HEK293 (cell line): ENCODE data around the gene MVB12B.
A peak's percentile ranks its signal among the peaks of the same experiment; 100 is the strongest.

ENCODE experiments used
- CTCF ChIA-PET: fragments of 350-600 bp; formaldehyde crosslinking; extraction: SDS; loops from one replicate; lab custom pipeline; 2021; ENCODE audit warnings: antibody characterized with exemption; lab: Yijun Ruan, JAX
- POLR2A ChIA-PET: fragments of 300-600 bp; formaldehyde crosslinking; extraction: SDS; loops from one replicate; lab custom pipeline; 2020; ENCODE audit warnings: antibody characterized with exemption, inconsistent platforms; lab: Yijun Ruan, JAX
- H3K27ac ChIP-seq: fragments of 200-500 bp; sonication (Bioruptor generic); 2 replicates; pipeline ENCODE4 v1.5.1; 2014; ENCODE audit warnings: low read depth, low read length, control low read depth, inconsistent platforms; ENCODE audit errors: extremely low read depth
- H3K36me3 ChIP-seq, 2 experiments: fragments of 200-500 bp in 1 of 2; sonication (Bioruptor generic) in 1 of 2; 1 replicate in 1 of 2; 2 replicates in 1 of 2; pipeline ENCODE4 v1.5.1; 2014 to 2017; ENCODE audit warnings: inconsistent platforms in 2 of 2, low read length in 2 of 2; ENCODE audit not compliant: control insufficient read depth in 2 of 2, insufficient read depth in 1 of 2
- H3K4me1 ChIP-seq: fragments of 200-500 bp; sonication (Bioruptor generic); 2 replicates; pipeline ENCODE4 v1.5.1; 2014; ENCODE audit warnings: mild to moderate bottlenecking, low read length, inconsistent platforms; ENCODE audit not compliant: control insufficient read depth, insufficient read depth
- H3K4me3 ChIP-seq: 2 replicates; pipeline ENCODE4 v1.5.1; 2011; ENCODE audit warnings: low read depth, mild to moderate bottlenecking, control low read depth, low read length, moderate library complexity
- H3K9me3 ChIP-seq: fragments of 200-500 bp; sonication (Bioruptor generic); 2 replicates; pipeline ENCODE4 v1.5.1; 2014; ENCODE audit warnings: low read depth, low read length, inconsistent platforms; ENCODE audit not compliant: control insufficient read depth, insufficient read depth
- GLIS2 ChIP-seq: fragments of 450-650 bp; formaldehyde crosslinking; IDR thresholded peaks from 2 replicates; pipeline ENCODE4 v1.5.1; 2016; ENCODE audit warnings: missing biosample characterization, missing genetic modification characterization
- KLF16 ChIP-seq: fragments of 450-650 bp; formaldehyde crosslinking; IDR thresholded peaks from 2 replicates; pipeline ENCODE4 v1.5.1; 2017; ENCODE audit warnings: missing biosample characterization, missing genetic modification characterization
- KLF8 ChIP-seq: fragments of 450-650 bp; formaldehyde crosslinking; IDR thresholded peaks from 2 replicates; pipeline ENCODE4 v1.5.1; 2016; ENCODE audit warnings: missing biosample characterization, missing genetic modification characterization
- MYNN ChIP-seq: fragments of 450-650 bp; formaldehyde crosslinking; IDR thresholded peaks from 2 replicates; pipeline ENCODE4 v1.5.1; 2016; ENCODE audit warnings: missing biosample characterization, missing genetic modification characterization, borderline replicate concordance
- SCRT2 ChIP-seq: fragments of 450-650 bp; formaldehyde crosslinking; IDR thresholded peaks from 2 replicates; pipeline ENCODE4 v1.5.1; 2016; ENCODE audit warnings: missing biosample characterization, missing genetic modification characterization
- YY1 ChIP-seq: fragments of 450-650 bp; formaldehyde crosslinking; IDR thresholded peaks from 2 replicates; pipeline ENCODE4 v1.5.1; 2018; ENCODE audit warnings: missing biosample characterization, missing genetic modification characterization
- ZBTB21 ChIP-seq: fragments of 450-650 bp; formaldehyde crosslinking; IDR thresholded peaks from 2 replicates; pipeline ENCODE4 v1.5.1; 2017; ENCODE audit warnings: missing biosample characterization, missing genetic modification characterization
- ZFHX2 ChIP-seq: fragments of 450-650 bp; formaldehyde crosslinking; conservative IDR thresholded peaks from 2 replicates; pipeline ENCODE4 v1.5.1; 2016; ENCODE audit warnings: missing biosample characterization, missing genetic modification characterization
- ZNF175 ChIP-seq: fragments of 450-650 bp; formaldehyde crosslinking; IDR thresholded peaks from 2 replicates; pipeline ENCODE4 v1.5.1; 2016; ENCODE audit warnings: missing biosample characterization, missing genetic modification characterization
- ZNF211 ChIP-seq: fragments of 450-650 bp; formaldehyde crosslinking; IDR thresholded peaks from 2 replicates; pipeline ENCODE4 v1.5.1; 2016; ENCODE audit warnings: low read depth, missing biosample characterization, missing genetic modification characterization
- ZNF223 ChIP-seq: fragments of 450-650 bp; formaldehyde crosslinking; IDR thresholded peaks from 2 replicates; pipeline ENCODE4 v1.5.1; 2016; ENCODE audit warnings: missing biosample characterization, missing genetic modification characterization
- ZNF292 ChIP-seq: fragments of 450-650 bp; formaldehyde crosslinking; IDR thresholded peaks from 2 replicates; pipeline ENCODE4 v1.5.1; 2016; ENCODE audit warnings: low read depth, missing biosample characterization, missing genetic modification characterization, borderline replicate concordance
- ZNF324 ChIP-seq: fragments of 450-650 bp; formaldehyde crosslinking; IDR thresholded peaks from 2 replicates; pipeline ENCODE4 v1.5.1; 2016; ENCODE audit warnings: missing biosample characterization, missing genetic modification characterization
- ZNF341 ChIP-seq: fragments of 450-650 bp; formaldehyde crosslinking; IDR thresholded peaks from 2 replicates; pipeline ENCODE4; 2016; ENCODE audit warnings: low read depth, missing biosample characterization, missing genetic modification characterization
- ZNF785 ChIP-seq: fragments of 450-650 bp; formaldehyde crosslinking; IDR thresholded peaks from 2 replicates; pipeline ENCODE4 v1.5.1; 2016; ENCODE audit warnings: missing biosample characterization, missing genetic modification characterization
- TF ChIP-seq, protein P1 (sequence below): fragments of 450-650 bp; formaldehyde crosslinking; IDR thresholded peaks from 2 replicates; pipeline ENCODE4 v1.5.1; 2016; ENCODE audit warnings: missing biosample characterization, missing genetic modification characterization
- TF ChIP-seq, protein P2 (sequence below): fragments of 450-650 bp; formaldehyde crosslinking; IDR thresholded peaks from 2 replicates; pipeline ENCODE4 v1.5.1; 2016; ENCODE audit warnings: missing biosample characterization, missing genetic modification characterization
- TF ChIP-seq, protein P3 (sequence below): fragments of 450-650 bp; formaldehyde crosslinking; conservative IDR thresholded peaks from 2 replicates; pipeline ENCODE4 v1.5.1; 2016; ENCODE audit warnings: low read depth, missing biosample characterization, missing genetic modification characterization
- TF ChIP-seq, protein P4 (sequence below): fragments of 450-650 bp; formaldehyde crosslinking; IDR thresholded peaks from 2 replicates; pipeline ENCODE4; 2016; ENCODE audit warnings: missing biosample characterization, missing genetic modification characterization
- TF ChIP-seq, protein P5 (sequence below): fragments of 450-650 bp; formaldehyde crosslinking; IDR thresholded peaks from 2 replicates; pipeline ENCODE4 v1.5.1; 2016; ENCODE audit warnings: missing biosample characterization, missing genetic modification characterization

Gene MVB12B

DNA sequence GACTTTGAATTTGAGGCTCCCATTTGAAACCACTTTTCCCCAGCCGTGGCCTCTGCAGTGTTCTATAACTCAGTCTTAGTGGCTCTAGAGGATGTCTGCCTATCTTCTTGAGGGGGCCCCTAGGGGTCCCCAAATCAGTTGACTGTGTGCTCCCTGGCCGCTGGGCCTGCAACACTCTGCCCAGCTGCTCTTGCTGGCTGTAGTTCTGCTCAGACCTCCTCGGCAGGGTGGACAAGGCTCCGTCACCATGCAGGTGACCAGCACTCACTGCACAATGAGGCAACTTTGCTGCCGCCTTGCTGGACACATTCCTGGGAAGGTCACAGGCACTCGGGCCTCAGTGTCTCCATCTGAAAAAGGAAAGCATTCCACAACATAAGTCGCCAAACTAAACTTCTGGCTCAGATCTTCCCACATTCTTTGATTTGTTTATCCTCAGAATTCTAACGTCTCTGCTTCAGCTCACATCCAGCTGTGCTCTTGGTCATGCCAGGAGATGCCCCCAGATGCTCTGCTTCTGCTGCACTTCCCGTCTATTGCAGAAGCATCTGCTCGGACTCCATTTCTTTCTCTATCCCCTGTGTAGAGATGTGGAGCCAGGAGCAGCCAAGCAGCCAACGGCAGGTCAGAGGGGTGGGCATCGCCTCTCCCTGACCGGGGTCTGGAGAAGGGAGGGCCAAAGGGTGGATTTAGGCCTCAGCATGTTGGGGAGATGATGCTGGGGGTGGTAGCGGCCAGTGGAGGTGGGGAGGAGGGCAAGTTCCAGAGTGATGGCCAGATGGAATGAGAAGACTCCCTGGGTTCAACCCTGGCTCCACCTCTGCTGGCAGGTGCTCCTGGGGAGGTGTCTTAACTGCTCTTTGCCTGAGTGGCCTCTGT is 133.6 kb downstream of the MVB12B start (continued):
- TF ChIP-seq, protein P1, sequence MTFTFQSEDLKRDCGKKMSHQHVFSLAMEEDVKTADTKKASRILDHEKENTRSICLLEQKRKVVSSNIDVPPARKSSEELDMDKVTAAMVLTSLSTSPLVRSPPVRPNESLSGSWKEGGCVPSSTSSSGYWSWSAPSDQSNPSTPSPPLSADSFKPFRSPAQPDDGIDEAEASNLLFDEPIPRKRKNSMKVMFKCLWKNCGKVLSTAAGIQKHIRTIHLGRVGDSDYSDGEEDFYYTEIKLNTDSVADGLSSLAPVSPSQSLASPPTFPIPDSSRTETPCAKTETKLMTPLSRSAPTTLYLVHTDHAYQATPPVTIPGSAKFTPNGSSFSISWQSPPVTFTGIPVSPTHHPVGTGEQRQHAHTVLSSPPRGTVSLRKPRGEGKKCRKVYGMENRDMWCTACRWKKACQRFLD (tag by site-specific recombination): no peak
- TF ChIP-seq, protein P2, sequence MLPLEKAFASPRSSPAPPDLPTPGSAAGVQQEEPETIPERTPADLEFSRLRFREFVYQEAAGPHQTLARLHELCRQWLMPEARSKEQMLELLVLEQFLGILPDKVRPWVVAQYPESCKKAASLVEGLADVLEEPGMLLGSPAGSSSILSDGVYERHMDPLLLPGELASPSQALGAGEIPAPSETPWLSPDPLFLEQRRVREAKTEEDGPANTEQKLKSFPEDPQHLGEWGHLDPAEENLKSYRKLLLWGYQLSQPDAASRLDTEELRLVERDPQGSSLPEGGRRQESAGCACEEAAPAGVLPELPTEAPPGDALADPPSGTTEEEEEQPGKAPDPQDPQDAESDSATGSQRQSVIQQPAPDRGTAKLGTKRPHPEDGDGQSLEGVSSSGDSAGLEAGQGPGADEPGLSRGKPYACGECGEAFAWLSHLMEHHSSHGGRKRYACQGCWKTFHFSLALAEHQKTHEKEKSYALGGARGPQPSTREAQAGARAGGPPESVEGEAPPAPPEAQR: no peak
- no peak for TF ChIP-seq ZNF175 (tag by site-specific recombination)
- TF ChIP-seq, protein P3, sequence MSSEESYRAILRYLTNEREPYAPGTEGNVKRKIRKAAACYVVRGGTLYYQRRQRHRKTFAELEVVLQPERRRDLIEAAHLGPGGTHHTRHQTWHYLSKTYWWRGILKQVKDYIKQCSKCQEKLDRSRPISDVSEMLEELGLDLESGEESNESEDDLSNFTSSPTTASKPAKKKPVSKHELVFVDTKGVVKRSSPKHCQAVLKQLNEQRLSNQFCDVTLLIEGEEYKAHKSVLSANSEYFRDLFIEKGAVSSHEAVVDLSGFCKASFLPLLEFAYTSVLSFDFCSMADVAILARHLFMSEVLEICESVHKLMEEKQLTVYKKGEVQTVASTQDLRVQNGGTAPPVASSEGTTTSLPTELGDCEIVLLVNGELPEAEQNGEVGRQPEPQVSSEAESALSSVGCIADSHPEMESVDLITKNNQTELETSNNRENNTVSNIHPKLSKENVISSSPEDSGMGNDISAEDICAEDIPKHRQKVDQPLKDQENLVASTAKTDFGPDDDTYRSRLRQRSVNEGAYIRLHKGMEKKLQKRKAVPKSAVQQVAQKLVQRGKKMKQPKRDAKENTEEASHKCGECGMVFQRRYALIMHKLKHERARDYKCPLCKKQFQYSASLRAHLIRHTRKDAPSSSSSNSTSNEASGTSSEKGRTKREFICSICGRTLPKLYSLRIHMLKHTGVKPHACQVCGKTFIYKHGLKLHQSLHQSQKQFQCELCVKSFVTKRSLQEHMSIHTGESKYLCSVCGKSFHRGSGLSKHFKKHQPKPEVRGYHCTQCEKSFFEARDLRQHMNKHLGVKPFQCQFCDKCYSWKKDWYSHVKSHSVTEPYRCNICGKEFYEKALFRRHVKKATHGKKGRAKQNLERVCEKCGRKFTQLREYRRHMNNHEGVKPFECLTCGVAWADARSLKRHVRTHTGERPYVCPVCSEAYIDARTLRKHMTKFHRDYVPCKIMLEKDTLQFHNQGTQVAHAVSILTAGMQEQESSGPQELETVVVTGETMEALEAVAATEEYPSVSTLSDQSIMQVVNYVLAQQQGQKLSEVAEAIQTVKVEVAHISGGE (tag by site-specific recombination): no peak
- TF ChIP-seq ZNF324 (tag by site-specific recombination): no peak

DNA sequence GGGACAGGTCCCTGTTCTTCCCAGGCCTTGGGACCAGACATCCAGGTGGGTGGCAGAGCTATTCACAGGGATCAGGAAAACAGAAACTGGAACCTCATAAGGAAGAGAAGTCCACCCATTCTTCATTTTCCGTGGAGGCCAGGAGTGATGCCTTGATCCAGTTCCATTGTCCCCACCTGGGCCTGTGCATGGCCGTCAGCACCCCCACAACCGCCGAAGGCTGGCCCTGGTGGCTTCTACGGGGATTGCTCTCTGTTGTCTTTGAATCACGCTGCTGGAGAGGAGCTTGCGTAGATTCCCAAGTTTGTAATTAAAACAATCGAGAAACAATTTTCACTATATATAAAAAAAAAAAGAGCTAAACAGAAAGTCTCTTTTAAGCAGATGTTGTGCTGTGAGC is 134.4 kb downstream of the MVB12B start:
- POLR2A ChIA-PET: no interaction called here
- Histone ChIP-seq H3K9me3 (no peaks in the 10 kb centered on the region), H3K4me1 (no peaks in the 10 kb centered on the region), H3K36me3 (no peaks in the 10 kb centered on the region), H3K4me3 (no peak overlapping the region), H3K27ac (no peak overlapping the region)
- CTCF ChIA-PET: no interaction called here
- TF ChIP-seq KLF8 (tag by site-specific recombination) (no peak), ZNF341 (tag by site-specific recombination) (no peak), MYNN (tag by site-specific recombination) (no peak), YY1 (no peak)
- TF ChIP-seq, protein P4, sequence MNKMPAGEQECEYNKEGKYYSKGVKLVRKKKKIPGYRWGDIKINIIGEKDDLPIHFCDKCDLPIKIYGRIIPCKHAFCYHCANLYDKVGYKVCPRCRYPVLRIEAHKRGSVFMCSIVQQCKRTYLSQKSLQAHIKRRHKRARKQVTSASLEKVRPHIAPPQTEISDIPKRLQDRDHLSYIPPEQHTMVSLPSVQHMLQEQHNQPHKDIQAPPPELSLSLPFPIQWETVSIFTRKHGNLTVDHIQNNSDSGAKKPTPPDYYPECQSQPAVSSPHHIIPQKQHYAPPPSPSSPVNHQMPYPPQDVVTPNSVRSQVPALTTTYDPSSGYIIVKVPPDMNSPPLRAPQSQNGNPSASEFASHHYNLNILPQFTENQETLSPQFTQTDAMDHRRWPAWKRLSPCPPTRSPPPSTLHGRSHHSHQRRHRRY: no peak

DNA sequence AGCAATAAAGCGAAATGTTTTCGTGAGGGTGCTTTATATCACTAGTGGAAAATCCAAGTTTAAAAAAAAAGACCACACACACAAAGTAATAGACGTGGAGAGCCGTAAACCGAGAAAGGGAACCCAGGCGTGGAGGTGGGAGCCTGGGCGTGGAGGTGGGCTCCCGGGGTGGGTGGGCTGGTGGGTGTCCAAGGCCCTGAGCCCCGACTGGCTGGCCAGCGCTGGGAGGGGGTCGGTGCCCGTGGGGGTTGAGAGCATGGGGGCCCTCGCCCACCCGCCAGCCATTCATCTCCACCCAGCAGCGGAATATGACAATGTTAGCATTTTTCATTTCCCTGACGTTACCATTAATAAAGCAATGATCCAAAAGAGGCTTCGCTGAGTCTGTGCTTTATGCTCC is 135.0 kb downstream of the MVB12B start:
- Histone ChIP-seq H3K36me3 (no peaks in the 10 kb centered on the region), H3K27ac (no peak overlapping the region), H3K9me3 (no peaks in the 10 kb centered on the region), H3K4me3 (no peak overlapping the region), H3K4me1 (no peaks in the 10 kb centered on the region)
- ChIA-PET CTCF (no interaction called here), POLR2A (no interaction called here)
- TF ChIP-seq ZNF211 (tag by site-specific recombination) (no peak), ZNF292 (tag by site-specific recombination) (no peak), ZBTB21 (tag by site-specific recombination) (no peak), ZNF785 (tag by site-specific recombination) (no peak), KLF16 (tag by site-specific recombination) (no peak), ZNF223 (tag by site-specific recombination) (no peak), SCRT2 (tag by site-specific recombination) (no peak), GLIS2 (tag by site-specific recombination) (no peak), ZFHX2 (0 out of 2 replicates have a peak, but pooled peaks have one; percentile 13)
- TF ChIP-seq, protein P5, sequence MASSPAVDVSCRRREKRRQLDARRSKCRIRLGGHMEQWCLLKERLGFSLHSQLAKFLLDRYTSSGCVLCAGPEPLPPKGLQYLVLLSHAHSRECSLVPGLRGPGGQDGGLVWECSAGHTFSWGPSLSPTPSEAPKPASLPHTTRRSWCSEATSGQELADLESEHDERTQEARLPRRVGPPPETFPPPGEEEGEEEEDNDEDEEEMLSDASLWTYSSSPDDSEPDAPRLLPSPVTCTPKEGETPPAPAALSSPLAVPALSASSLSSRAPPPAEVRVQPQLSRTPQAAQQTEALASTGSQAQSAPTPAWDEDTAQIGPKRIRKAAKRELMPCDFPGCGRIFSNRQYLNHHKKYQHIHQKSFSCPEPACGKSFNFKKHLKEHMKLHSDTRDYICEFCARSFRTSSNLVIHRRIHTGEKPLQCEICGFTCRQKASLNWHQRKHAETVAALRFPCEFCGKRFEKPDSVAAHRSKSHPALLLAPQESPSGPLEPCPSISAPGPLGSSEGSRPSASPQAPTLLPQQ: no peak
- TF ChIP-seq, protein P3 (tag by site-specific recombination): no peak
